ENCODE data around the gene ZNF736.
"Not testable (repeated sequence)": the region's sequence is repeated elsewhere in the genome, so short reads cannot be mapped to it uniquely, and the experiment has no call there.

ZNF736 gene

GRCh38 chr7:64307254-64308015, 6.3 kb upstream of the ZNF736 start:
- peak overlapping the region; percentile 58 for H3K4me3 ChIP-seq (ENCODE audit: low read depth, low read length)
- TF ChIP-seq CTCF (IDR thresholded peaks at IDR 0.05; ENCODE audit: insufficient read depth, low read depth, low read length, missing control alignments): no peak

GRCh38 chr7:64308016-64308270, 5.8 kb upstream of the ZNF736 start:
- H3K4me3 ChIP-seq (ENCODE audit: low read depth, low read length): peak overlapping the region; percentile 58
- TF ChIP-seq CTCF (IDR thresholded peaks at IDR 0.05; ENCODE audit: insufficient read depth, low read depth, low read length, missing control alignments): no peak
- DNase-seq (ENCODE audit: low read depth): peak; percentile 4

More at GRCh38 chr7:64307254-64308015, 6.3 kb upstream of the ZNF736 start:
- DNase-seq (ENCODE audit: low read depth): peak; percentile 93

GRCh38 chr7:64310426-64310825, 3.3 kb upstream of the ZNF736 start:
- H3K4me3 ChIP-seq (ENCODE audit: low read depth, low read length): no peak overlapping the region
- no peak for TF ChIP-seq CTCF (IDR thresholded peaks at IDR 0.05; ENCODE audit: insufficient read depth, low read depth, low read length, missing control alignments)
- no peak for DNase-seq (ENCODE audit: low read depth)

- no peak overlapping the region for H3K4me3 ChIP-seq (ENCODE audit: low read depth, low read length)
- no peak for DNase-seq (ENCODE audit: low read depth)
- TF ChIP-seq CTCF (IDR thresholded peaks at IDR 0.05; ENCODE audit: insufficient read depth, low read depth, low read length, missing control alignments): no peak
Measured at GRCh38 chr7:64312826-64313225, 935 bp upstream of the ZNF736 start.

- H3K4me3 ChIP-seq (ENCODE audit: low read depth, low read length): peak overlapping the region; percentile 82
- TF ChIP-seq CTCF (IDR thresholded peaks at IDR 0.05; ENCODE audit: insufficient read depth, low read depth, low read length, missing control alignments): no peak
- DNase-seq (ENCODE audit: low read depth): no peak
Measured at GRCh38 chr7:64314566-64314965, 805 bp downstream of the ZNF736 start.

GRCh38 chr7:64316031-64316742, 2.4 kb downstream of the ZNF736 start:
- not testable (repeated sequence) for DNase-seq (ENCODE audit: low read depth); H3K4me3 ChIP-seq (ENCODE audit: low read depth, low read length)

- no peak overlapping the region for H3K4me3 ChIP-seq (ENCODE audit: low read depth, low read length)
- DNase-seq (ENCODE audit: low read depth): no peak
- TF ChIP-seq CTCF (IDR thresholded peaks at IDR 0.05; ENCODE audit: insufficient read depth, low read depth, low read length, missing control alignments): no peak
Measured at GRCh38 chr7:64320547-64321513, 7.1 kb downstream of the ZNF736 start.

GRCh38 chr7:64324166-64324565, 10.4 kb downstream of the ZNF736 start:
- not testable (repeated sequence) for DNase-seq (ENCODE audit: low read depth); H3K4me3 ChIP-seq (ENCODE audit: low read depth, low read length)

GRCh38 chr7:64348713-64349210, 35.0 kb downstream of the ZNF736 start:
- not testable (repeated sequence) for DNase-seq (ENCODE audit: low read depth); H3K4me3 ChIP-seq (ENCODE audit: low read depth, low read length)

All from GM12865 (cell line).